ENCODE measurements around the gene FAM222B.

DNA sequence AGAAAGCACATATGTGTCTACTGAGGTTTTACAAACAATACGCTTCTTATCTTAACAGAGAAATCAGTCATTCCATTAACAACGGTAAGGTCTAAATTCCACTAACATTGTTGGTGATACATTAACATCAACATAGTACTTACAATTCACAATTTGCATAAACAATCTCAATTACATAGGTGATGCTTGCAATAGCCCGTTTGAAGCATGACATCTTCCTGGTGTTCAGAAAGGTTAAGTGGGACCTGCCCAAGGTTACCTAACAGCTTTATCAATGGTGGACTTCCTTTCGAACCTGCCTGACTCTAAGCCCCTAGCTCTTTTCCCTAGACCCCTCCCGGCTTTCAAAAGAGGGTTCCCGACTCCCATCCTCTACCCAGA lies 699 bp downstream of the FAM222B start:
- TF ChIP-seq, protein P1, sequence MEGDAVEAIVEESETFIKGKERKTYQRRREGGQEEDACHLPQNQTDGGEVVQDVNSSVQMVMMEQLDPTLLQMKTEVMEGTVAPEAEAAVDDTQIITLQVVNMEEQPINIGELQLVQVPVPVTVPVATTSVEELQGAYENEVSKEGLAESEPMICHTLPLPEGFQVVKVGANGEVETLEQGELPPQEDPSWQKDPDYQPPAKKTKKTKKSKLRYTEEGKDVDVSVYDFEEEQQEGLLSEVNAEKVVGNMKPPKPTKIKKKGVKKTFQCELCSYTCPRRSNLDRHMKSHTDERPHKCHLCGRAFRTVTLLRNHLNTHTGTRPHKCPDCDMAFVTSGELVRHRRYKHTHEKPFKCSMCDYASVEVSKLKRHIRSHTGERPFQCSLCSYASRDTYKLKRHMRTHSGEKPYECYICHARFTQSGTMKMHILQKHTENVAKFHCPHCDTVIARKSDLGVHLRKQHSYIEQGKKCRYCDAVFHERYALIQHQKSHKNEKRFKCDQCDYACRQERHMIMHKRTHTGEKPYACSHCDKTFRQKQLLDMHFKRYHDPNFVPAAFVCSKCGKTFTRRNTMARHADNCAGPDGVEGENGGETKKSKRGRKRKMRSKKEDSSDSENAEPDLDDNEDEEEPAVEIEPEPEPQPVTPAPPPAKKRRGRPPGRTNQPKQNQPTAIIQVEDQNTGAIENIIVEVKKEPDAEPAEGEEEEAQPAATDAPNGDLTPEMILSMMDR (IDR thresholded peaks at IDR 0.05) = no peak
- no peak for TF ChIP-seq POLR2A (IDR thresholded peaks at IDR 0.05)

All from heart left ventricle (tissue), 13 donors.